HG02870 (cell line): Measurements from ENCODE around the gene AGBL1.
"Not testable (repeated sequence)": the region's sequence is repeated elsewhere in the genome, so short reads cannot be mapped to it uniquely, and the experiment has no call there.

Experiments
- ATAC-seq: cut with Tn5 transposase; IDR thresholded peaks from one replicate; pipeline ENCODE4 v1.9.1; 2021; ENCODE audit warnings: mild to moderate bottlenecking, moderate library complexity; ENCODE audit not compliant: unreplicated experiment

The AGBL1 gene

GRCh38 chr15:86850939-86851338 lies 771.3 kb downstream of the AGBL1 start:
- no peak for ATAC-seq

GRCh38 chr15:86852741-86853140 lies 773.1 kb downstream of the AGBL1 start:
- no peak for ATAC-seq

GRCh38 chr15:86854176-86854575 lies 774.5 kb downstream of the AGBL1 start:
- no peak for ATAC-seq

- no peak for ATAC-seq
These were observed 775.9 kb downstream of the AGBL1 start for GRCh38 chr15:86855307-86856291.

- ATAC-seq, result no peak
These were observed 778.0 kb downstream of the AGBL1 start for GRCh38 chr15:86857701-86858100.

- ATAC-seq, result no peak
These were observed 783.7 kb downstream of the AGBL1 start for GRCh38 chr15:86863226-86863915.

GRCh38 chr15:86865920-86866319 lies 786.2 kb downstream of the AGBL1 start:
- no peak for ATAC-seq

- ATAC-seq, result no peak
These were observed 791.2 kb downstream of the AGBL1 start for GRCh38 chr15:86870846-86871245.

GRCh38 chr15:86871964-86872363 lies 792.3 kb downstream of the AGBL1 start:
- no peak for ATAC-seq

GRCh38 chr15:86872782-86873181 lies 793.1 kb downstream of the AGBL1 start:
- no peak for ATAC-seq

GRCh38 chr15:86875067-86875466 lies 795.4 kb downstream of the AGBL1 start:
- ATAC-seq, result no peak

GRCh38 chr15:86876387-86876944 lies 796.8 kb downstream of the AGBL1 start:
- no peak for ATAC-seq

- no peak for ATAC-seq
These were observed 797.5 kb downstream of the AGBL1 start for GRCh38 chr15:86877171-86877631.

- ATAC-seq, result not testable (repeated sequence)
These were observed 799.2 kb downstream of the AGBL1 start for GRCh38 chr15:86878844-86879243.

GRCh38 chr15:86879250-86880229 lies 799.9 kb downstream of the AGBL1 start:
- no peak for ATAC-seq

- ATAC-seq, result no peak
These were observed 805.9 kb downstream of the AGBL1 start for GRCh38 chr15:86885616-86886015.

- ATAC-seq, result no peak
These were observed 813.2 kb downstream of the AGBL1 start for GRCh38 chr15:86892774-86893449.

GRCh38 chr15:86894269-86894668 lies 814.6 kb downstream of the AGBL1 start:
- no peak for ATAC-seq

- ATAC-seq, result no peak
These were observed 824.2 kb downstream of the AGBL1 start for GRCh38 chr15:86903642-86904421.
